Stimulated activated CD8-positive, alpha-beta memory T cell treated with anti-CD3 and anti-CD28 coated beads, Interleukin-15, amount 100 ng/mL, for 48 hours (primary cell): ENCODE data around the gene TINAG.

ENCODE experiments used
- DNase-seq, 2 donors: peaks; one replicate each; pipeline ENCODE4 v3.0.0-alpha.2; 2020; ENCODE audit warnings: low read depth in 2 of 2

Gene TINAG

DNA sequence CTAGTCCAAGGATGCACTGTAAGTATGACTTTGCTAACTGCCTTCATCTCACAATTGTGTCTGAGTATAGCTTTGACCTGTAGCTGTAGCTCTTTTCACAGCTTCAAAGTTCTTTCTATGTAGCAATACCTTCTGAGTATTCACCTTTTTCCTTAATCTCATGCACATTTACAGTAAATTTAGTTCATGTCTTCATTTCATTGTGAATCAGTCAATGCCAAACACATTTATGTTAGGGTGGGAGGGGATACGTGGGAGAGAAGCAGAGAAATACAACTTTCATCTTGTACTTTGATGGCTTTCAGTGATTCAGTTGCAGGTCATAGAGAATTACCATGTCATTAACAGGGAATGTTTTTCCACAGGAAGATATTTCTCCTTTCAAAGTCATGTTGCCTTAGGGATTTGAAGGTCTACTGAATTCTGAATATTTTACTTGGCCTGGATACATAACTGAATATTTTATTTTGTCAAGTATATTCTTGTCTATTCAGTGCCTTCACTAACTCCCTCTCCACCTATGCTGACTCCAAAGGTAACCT is 119.2 kb downstream of the TINAG start:
- DNase-seq = no peak

DNA sequence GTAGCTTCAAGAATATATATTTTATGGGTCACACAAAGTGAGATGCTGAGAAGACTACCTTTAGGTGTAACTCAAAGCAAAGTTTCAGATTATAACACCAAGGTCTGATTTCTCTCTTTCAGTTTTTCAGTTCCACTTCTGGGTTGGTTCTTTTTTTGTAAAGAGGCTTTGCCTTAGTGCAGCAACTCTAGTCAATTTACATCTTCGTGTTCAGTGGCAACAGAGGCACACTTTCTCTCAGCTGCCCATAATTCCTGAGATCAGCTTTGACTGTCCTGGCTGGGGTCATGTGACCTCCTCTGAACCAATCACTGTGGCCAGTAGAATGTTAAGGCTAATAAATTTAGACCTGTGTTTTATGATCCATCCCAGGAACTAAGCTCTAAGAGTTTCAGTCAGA is 120.2 kb downstream of the TINAG start:
- no peak for DNase-seq

- no peak for DNase-seq
These were observed 123.2 kb downstream of the TINAG start for GRCh38 chr6:54431466-54431865.
